ENCODE data around the gene CCDC85C. TPM values are rescaled to one million over a fixed set of nuclear protein-coding genes. Genes with fewer than 3 reads are reported as not detected.

The CCDC85C gene
- total and polyA plus RNA-seq, 10 of the 15 experiments (the other 5 are each of a cell fraction or from before 2014, with no cell fraction given) = 0.03 to 3.6 (median 1.1) TPM

DNA sequence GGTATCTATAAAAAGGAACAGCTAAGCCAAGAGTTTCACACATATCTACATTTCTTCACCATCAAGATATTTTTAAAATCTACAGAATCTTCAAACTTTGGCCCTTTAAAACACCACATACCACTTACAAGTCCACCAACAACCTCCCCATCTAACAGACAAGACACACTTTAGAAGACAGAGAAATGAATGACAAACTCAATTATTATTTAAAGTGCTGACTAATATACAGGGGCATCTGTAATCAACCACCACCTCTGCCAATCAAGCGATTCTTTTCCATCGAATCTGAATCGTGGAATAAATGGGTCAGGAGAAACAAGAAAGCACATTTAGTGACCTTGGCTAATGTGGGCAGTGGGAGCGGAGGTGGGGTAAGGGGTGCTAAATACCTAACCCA lies 131.1 kb downstream of the CCDC85C start (continued):
- TF ChIP-seq, protein P1, sequence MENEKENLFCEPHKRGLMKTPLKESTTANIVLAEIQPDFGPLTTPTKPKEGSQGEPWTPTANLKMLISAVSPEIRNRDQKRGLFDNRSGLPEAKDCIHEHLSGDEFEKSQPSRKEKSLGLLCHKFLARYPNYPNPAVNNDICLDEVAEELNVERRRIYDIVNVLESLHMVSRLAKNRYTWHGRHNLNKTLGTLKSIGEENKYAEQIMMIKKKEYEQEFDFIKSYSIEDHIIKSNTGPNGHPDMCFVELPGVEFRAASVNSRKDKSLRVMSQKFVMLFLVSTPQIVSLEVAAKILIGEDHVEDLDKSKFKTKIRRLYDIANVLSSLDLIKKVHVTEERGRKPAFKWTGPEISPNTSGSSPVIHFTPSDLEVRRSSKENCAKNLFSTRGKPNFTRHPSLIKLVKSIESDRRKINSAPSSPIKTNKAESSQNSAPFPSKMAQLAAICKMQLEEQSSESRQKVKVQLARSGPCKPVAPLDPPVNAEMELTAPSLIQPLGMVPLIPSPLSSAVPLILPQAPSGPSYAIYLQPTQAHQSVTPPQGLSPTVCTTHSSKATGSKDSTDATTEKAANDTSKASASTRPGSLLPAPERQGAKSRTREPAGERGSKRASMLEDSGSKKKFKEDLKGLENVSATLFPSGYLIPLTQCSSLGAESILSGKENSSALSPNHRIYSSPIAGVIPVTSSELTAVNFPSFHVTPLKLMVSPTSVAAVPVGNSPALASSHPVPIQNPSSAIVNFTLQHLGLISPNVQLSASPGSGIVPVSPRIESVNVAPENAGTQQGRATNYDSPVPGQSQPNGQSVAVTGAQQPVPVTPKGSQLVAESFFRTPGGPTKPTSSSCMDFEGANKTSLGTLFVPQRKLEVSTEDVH (IDR thresholded peaks at IDR 0.05; ENCODE audit: low read depth, partially characterized antibody) = no peak
- TF ChIP-seq ESRRA (IDR thresholded peaks at IDR 0.05; ENCODE audit: low read length) = no peak
- TF ChIP-seq NR2C2 (IDR thresholded peaks at IDR 0.05; ENCODE audit: borderline replicate concordance, control insufficient read depth, insufficient read length, low read depth) = no peak
- TF ChIP-seq TCF7 (IDR thresholded peaks at IDR 0.05; ENCODE audit: borderline replicate concordance) = no peak
- TF ChIP-seq, protein P2, sequence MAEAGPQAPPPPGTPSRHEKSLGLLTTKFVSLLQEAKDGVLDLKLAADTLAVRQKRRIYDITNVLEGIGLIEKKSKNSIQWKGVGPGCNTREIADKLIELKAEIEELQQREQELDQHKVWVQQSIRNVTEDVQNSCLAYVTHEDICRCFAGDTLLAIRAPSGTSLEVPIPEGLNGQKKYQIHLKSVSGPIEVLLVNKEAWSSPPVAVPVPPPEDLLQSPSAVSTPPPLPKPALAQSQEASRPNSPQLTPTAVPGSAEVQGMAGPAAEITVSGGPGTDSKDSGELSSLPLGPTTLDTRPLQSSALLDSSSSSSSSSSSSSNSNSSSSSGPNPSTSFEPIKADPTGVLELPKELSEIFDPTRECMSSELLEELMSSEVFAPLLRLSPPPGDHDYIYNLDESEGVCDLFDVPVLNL (IDR thresholded peaks at IDR 0.05; ENCODE audit: low read depth, low read length) = no peak
- TF ChIP-seq, protein P3, sequence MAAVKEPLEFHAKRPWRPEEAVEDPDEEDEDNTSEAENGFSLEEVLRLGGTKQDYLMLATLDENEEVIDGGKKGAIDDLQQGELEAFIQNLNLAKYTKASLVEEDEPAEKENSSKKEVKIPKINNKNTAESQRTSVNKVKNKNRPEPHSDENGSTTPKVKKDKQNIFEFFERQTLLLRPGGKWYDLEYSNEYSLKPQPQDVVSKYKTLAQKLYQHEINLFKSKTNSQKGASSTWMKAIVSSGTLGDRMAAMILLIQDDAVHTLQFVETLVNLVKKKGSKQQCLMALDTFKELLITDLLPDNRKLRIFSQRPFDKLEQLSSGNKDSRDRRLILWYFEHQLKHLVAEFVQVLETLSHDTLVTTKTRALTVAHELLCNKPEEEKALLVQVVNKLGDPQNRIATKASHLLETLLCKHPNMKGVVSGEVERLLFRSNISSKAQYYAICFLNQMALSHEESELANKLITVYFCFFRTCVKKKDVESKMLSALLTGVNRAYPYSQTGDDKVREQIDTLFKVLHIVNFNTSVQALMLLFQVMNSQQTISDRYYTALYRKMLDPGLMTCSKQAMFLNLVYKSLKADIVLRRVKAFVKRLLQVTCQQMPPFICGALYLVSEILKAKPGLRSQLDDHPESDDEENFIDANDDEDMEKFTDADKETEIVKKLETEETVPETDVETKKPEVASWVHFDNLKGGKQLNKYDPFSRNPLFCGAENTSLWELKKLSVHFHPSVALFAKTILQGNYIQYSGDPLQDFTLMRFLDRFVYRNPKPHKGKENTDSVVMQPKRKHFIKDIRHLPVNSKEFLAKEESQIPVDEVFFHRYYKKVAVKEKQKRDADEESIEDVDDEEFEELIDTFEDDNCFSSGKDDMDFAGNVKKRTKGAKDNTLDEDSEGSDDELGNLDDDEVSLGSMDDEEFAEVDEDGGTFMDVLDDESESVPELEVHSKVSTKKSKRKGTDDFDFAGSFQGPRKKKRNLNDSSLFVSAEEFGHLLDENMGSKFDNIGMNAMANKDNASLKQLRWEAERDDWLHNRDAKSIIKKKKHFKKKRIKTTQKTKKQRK (IDR thresholded peaks at IDR 0.05; ENCODE audit: low read depth, low read length) = no peak

Data from GM12878 (cell line).